ENCODE data around the gene KRTAP19-5. TPM values are rescaled to one million over a fixed set of nuclear protein-coding genes. Genes with fewer than 3 reads are reported as not detected.

Gene KRTAP19-5
- total and polyA plus RNA-seq, 2 donors (not counting 3 experiments of a cell fraction or from before 2014, with no cell fraction given): not detected

GRCh38 chr21:30463713-30464112 is 38.2 kb downstream of the KRTAP19-5 start:
- no peaks in the 10 kb centered on the region for H3K4me1 ChIP-seq (ENCODE audit: control insufficient read depth, extremely low read depth, insufficient read depth, low read length)
- H3K9me3 ChIP-seq (replicated peaks; ENCODE audit: control insufficient read depth, insufficient read depth, low read length): peaks cover 2% of the 10 kb centered on the region
- H3K9ac ChIP-seq (replicated peaks; ENCODE audit: extremely low read depth, insufficient read depth, low read length): no peak overlapping the region
- intact Hi-C loops (cut with micrococcal nuclease): no loop called here
- BruUV-seq (replicated peaks): no TSS peak
- CTCF ChIA-PET: no interaction called here
- no peaks in the 10 kb centered on the region for H3K36me3 ChIP-seq (ENCODE audit: control insufficient read depth in 2 of 2, extremely low read depth in 1 of 2, insufficient read depth in 2 of 2, low read length in 2 of 2)
- TF ChIP-seq GATA2 (IDR thresholded peaks at IDR 0.05; ENCODE audit: insufficient read depth, insufficient read length, low read depth, low read length) (no peak), CTCF (IDR thresholded peaks at IDR 0.05; ENCODE audit: extremely low read depth in 1 of 2, insufficient read depth in 1 of 2, low read depth in 1 of 2, low read length in 2 of 2) (peak in 1 of 2 donors; percentile 7)
- no peak overlapping the region for H3K4me2 ChIP-seq (ENCODE audit: insufficient read depth, low read length)
- H3K9me1 ChIP-seq (replicated peaks; ENCODE audit: control insufficient read depth, extremely low read depth, insufficient read depth, low read length): no peaks in the 10 kb centered on the region
- H4K20me1 ChIP-seq (replicated peaks; ENCODE audit: control insufficient read depth, extremely low read depth, insufficient read depth, low read length): no peaks in the 10 kb centered on the region
- FAIRE-seq: no peak
- POLR2A ChIA-PET: no interaction called here
- no peak overlapping the region for H3K4me3 ChIP-seq (replicated peaks in 1 of 3; ENCODE audit: insufficient read depth in 1 of 3, low read depth in 1 of 3, low read length in 3 of 3)
- H3K27me3 ChIP-seq (ENCODE audit: control insufficient read depth in 2 of 2, insufficient read depth in 2 of 2, low read length in 2 of 2): no peaks in the 10 kb centered on the region
- no peaks in the 10 kb centered on the region for H3K79me2 ChIP-seq (ENCODE audit: control insufficient read depth, insufficient read depth, low read length)
- dilution Hi-C loops (cut with MboI; ENCODE audit: extremely low pct_ligation_motif_present, low sequenced_read_pairs): no loop called here
- no peak for DNase-seq (ENCODE audit: low read depth, low spot score)
- H2AFZ ChIP-seq (ENCODE audit: low read depth, low read length): no peak overlapping the region
- no peak overlapping the region for H3K27ac ChIP-seq (ENCODE audit: insufficient read depth, low read depth, low read length)

Small RNAs within 50 kb of the gene (small RNA-seq; reads per million reads assigned to genes)
- not detected for gene AP000567.1 (ENCODE audit: insufficient read depth, insufficient read length, low read depth, low replicate concordance)
- gene KRTAP19-10P (ENCODE audit: insufficient read depth, insufficient read length, low read depth, low replicate concordance): not detected
- not detected for gene KRTAP19-11P (ENCODE audit: insufficient read depth, insufficient read length, low read depth, low replicate concordance)
- not detected for gene KRTAP19-9P (ENCODE audit: insufficient read depth, insufficient read length, low read depth, low replicate concordance)

Other genes starting within 250 kb of the KRTAP19-5 start
- gene KRTAP24-1, start 219.2 kb downstream of the KRTAP19-5 start, total RNA-seq: not detected in 2 replicates
- gene KRTAP24-1, start 219.2 kb downstream of the KRTAP19-5 start, polyA plus RNA-seq: not detected in 2 replicates
- not detected in 2 replicates for gene KRTAP25-1, start 212.6 kb downstream of the KRTAP19-5 start, total RNA-seq
- gene KRTAP25-1, start 212.6 kb downstream of the KRTAP19-5 start, polyA plus RNA-seq: not detected in 2 replicates
- not detected in 2 replicates for gene KRTAP26-1, start 181.8 kb downstream of the KRTAP19-5 start, total RNA-seq
- not detected in 2 replicates for gene KRTAP26-1, start 181.8 kb downstream of the KRTAP19-5 start, polyA plus RNA-seq
- not detected in 2 replicates for gene KRTAP27-1, start 164.4 kb downstream of the KRTAP19-5 start, total RNA-seq
- gene KRTAP27-1, start 164.4 kb downstream of the KRTAP19-5 start, polyA plus RNA-seq: not detected in 2 replicates
- gene KRTAP23-1, start 153.5 kb downstream of the KRTAP19-5 start, total RNA-seq: not detected in 2 replicates
- gene KRTAP23-1, start 153.5 kb downstream of the KRTAP19-5 start, polyA plus RNA-seq: not detected in 2 replicates
- not detected in 2 replicates for gene KRTAP13-2, start 129.9 kb downstream of the KRTAP19-5 start, total RNA-seq
- not detected in 2 replicates for gene KRTAP13-2, start 129.9 kb downstream of the KRTAP19-5 start, polyA plus RNA-seq
- gene KRTAP13-1, start 106.1 kb downstream of the KRTAP19-5 start, total RNA-seq: not detected in 2 replicates
- not detected in 2 replicates for gene KRTAP13-1, start 106.1 kb downstream of the KRTAP19-5 start, polyA plus RNA-seq
- gene KRTAP13-3, start 76.2 kb downstream of the KRTAP19-5 start, total RNA-seq: not detected in 2 replicates
- gene KRTAP13-3, start 76.2 kb downstream of the KRTAP19-5 start, polyA plus RNA-seq: not detected in 2 replicates
- not detected in 2 replicates for gene KRTAP13-4, start 71.9 kb downstream of the KRTAP19-5 start, total RNA-seq
- not detected in 2 replicates for gene KRTAP13-4, start 71.9 kb downstream of the KRTAP19-5 start, polyA plus RNA-seq
- not detected in 2 replicates for gene KRTAP15-1, start 61.9 kb downstream of the KRTAP19-5 start, total RNA-seq
- gene KRTAP15-1, start 61.9 kb downstream of the KRTAP19-5 start, polyA plus RNA-seq: not detected in 2 replicates
- not detected in 2 replicates for gene KRTAP19-1, start 21.8 kb downstream of the KRTAP19-5 start, total RNA-seq
- gene KRTAP19-1, start 21.8 kb downstream of the KRTAP19-5 start, polyA plus RNA-seq: not detected in 2 replicates
- gene KRTAP19-2, start 14.7 kb downstream of the KRTAP19-5 start, total RNA-seq: not detected in 2 replicates
- gene KRTAP19-2, start 14.7 kb downstream of the KRTAP19-5 start, polyA plus RNA-seq: not detected in 2 replicates
- not detected in 2 replicates for gene KRTAP19-3, start 10.1 kb downstream of the KRTAP19-5 start, total RNA-seq
- gene KRTAP19-3, start 10.1 kb downstream of the KRTAP19-5 start, polyA plus RNA-seq: not detected in 2 replicates
- gene KRTAP19-4, start 5.0 kb downstream of the KRTAP19-5 start, total RNA-seq: not detected in 2 replicates
- not detected in 2 replicates for gene KRTAP19-4, start 5.0 kb downstream of the KRTAP19-5 start, polyA plus RNA-seq
- gene KRTAP19-6, start 39.7 kb upstream of the KRTAP19-5 start, total RNA-seq: not detected in 2 replicates
- not detected in 2 replicates for gene KRTAP19-6, start 39.7 kb upstream of the KRTAP19-5 start, polyA plus RNA-seq
- not detected in 2 replicates for gene KRTAP19-7, start 59.2 kb upstream of the KRTAP19-5 start, total RNA-seq
- not detected in 2 replicates for gene KRTAP19-7, start 59.2 kb upstream of the KRTAP19-5 start, polyA plus RNA-seq
- not detected in 2 replicates for gene KRTAP22-2, start 88.3 kb upstream of the KRTAP19-5 start, total RNA-seq
- not detected in 2 replicates for gene KRTAP22-2, start 88.3 kb upstream of the KRTAP19-5 start, polyA plus RNA-seq
- gene KRTAP6-3, start 90.3 kb upstream of the KRTAP19-5 start, total RNA-seq: not detected in 2 replicates
- gene KRTAP6-3, start 90.3 kb upstream of the KRTAP19-5 start, polyA plus RNA-seq: not detected in 2 replicates
- not detected in 2 replicates for gene KRTAP6-2, start 96.8 kb upstream of the KRTAP19-5 start, total RNA-seq
- gene KRTAP6-2, start 96.8 kb upstream of the KRTAP19-5 start, polyA plus RNA-seq: not detected in 2 replicates
- gene KRTAP22-1, start 98.9 kb upstream of the KRTAP19-5 start, total RNA-seq: not detected in 2 replicates
- not detected in 2 replicates for gene KRTAP22-1, start 98.9 kb upstream of the KRTAP19-5 start, polyA plus RNA-seq
- gene KRTAP6-1, start 111.8 kb upstream of the KRTAP19-5 start, total RNA-seq: not detected in 2 replicates
- gene KRTAP6-1, start 111.8 kb upstream of the KRTAP19-5 start, polyA plus RNA-seq: not detected in 2 replicates
- gene KRTAP20-1, start 114.3 kb upstream of the KRTAP19-5 start, total RNA-seq: not detected in 2 replicates
- gene KRTAP20-1, start 114.3 kb upstream of the KRTAP19-5 start, polyA plus RNA-seq: not detected in 2 replicates
- gene KRTAP20-4, start 118.5 kb upstream of the KRTAP19-5 start, total RNA-seq: not detected in 2 replicates
- gene KRTAP20-4, start 118.5 kb upstream of the KRTAP19-5 start, polyA plus RNA-seq: not detected in 2 replicates
- not detected in 2 replicates for gene KRTAP20-2, start 133.1 kb upstream of the KRTAP19-5 start, total RNA-seq
- gene KRTAP20-2, start 133.1 kb upstream of the KRTAP19-5 start, polyA plus RNA-seq: not detected in 2 replicates
- gene KRTAP20-3, start 140.7 kb upstream of the KRTAP19-5 start, total RNA-seq: not detected in 2 replicates
- gene KRTAP20-3, start 140.7 kb upstream of the KRTAP19-5 start, polyA plus RNA-seq: not detected in 2 replicates
- gene KRTAP21-3, start 216.6 kb upstream of the KRTAP19-5 start, total RNA-seq: not detected in 2 replicates
- gene KRTAP21-3, start 216.6 kb upstream of the KRTAP19-5 start, polyA plus RNA-seq: not detected in 2 replicates
- not detected in 2 replicates for gene KRTAP21-2, start 245.1 kb upstream of the KRTAP19-5 start, total RNA-seq
- gene KRTAP21-2, start 245.1 kb upstream of the KRTAP19-5 start, polyA plus RNA-seq: not detected in 2 replicates

Data from endothelial cell of umbilical vein (primary cell).